Activated naive CD4-positive, alpha-beta T cell treated with anti-CD3 and anti-CD28 coated beads for 36 hours (primary cell): Measurements from ENCODE around the gene CPSF2. TPM values are rescaled to one million over a fixed set of nuclear protein-coding genes. Genes with fewer than 3 reads are reported as not detected.
A peak's percentile ranks its signal among the peaks of the same experiment; 100 is the strongest.

Experiments
- CTCF ChIA-PET: fragments of 350-600 bp; sonication (Branson Sonifier 250); formaldehyde crosslinking; loops from one replicate; lab custom pipeline; 2021; ENCODE audit warnings: antibody characterized with exemption; lab: Charles Lee
- DNase-seq: peaks from one replicate; pipeline ENCODE4 v3.0.0-alpha.2; 2020
- H3K27ac Mint-ChIP-seq: one replicate; pipeline ENCODE4 v1.8.0; 2021; ENCODE audit warnings: mild to moderate bottlenecking, mixed read lengths
- H3K27me3 Mint-ChIP-seq: one replicate; pipeline ENCODE4 v1.8.0; 2021; ENCODE audit warnings: low read depth, mixed read lengths
- H3K36me3 Mint-ChIP-seq: one replicate; pipeline ENCODE4 v1.8.0; 2021; ENCODE audit warnings: low read depth, mixed read lengths
- H3K4me1 Mint-ChIP-seq: one replicate; pipeline ENCODE4 v1.8.0; 2021; ENCODE audit warnings: low read depth, mixed read lengths
- H3K4me3 Mint-ChIP-seq: one replicate; pipeline ENCODE4 v1.8.0; 2021; ENCODE audit warnings: mild to moderate bottlenecking, moderate library complexity, mixed read lengths
- H3K9me3 Mint-ChIP-seq: one replicate; pipeline ENCODE4 v1.8.0; 2021; ENCODE audit warnings: mixed read lengths
- intact Hi-C: fragments of 100-400 bp; cut with micrococcal nuclease; formaldehyde crosslinking; loops from one replicate; pipeline ENCODE4 v1.15.1; 2023
- total RNA-seq, 2 experiments: library from RNA; stranded (reverse); gene quantifications; one replicate each; pipeline ENCODE4 v1.2.3, GENCODE V29; 2021

CPSF2 gene
- total RNA-seq: 100 to 1,000 TPM; 103 to 115 TPM

GRCh38 chr14:92121670-92122350, at the start of gene CPSF2, which contains the start of gene NDUFB1:
Gene CPSF2, plus strand, starts transcription at chr14:92121969. Its CDS starts 9,016 bp downstream, at chr14:92130985.
Gene NDUFB1, minus strand, starts transcription at chr14:92121706. Its CDS starts 4,069 bp downstream, at chr14:92117637.
- CTCF ChIA-PET: interaction anchor here (0.6 to 7.0 kb wide), 9 partner anchors 10 to 621 kb away, joined by 3 to 96 read pairs (median 5); partner anchors contain the start of gene ATXN3
- intact Hi-C loops: loop anchor here (1.0 to 5.0 kb wide), 4 partner anchors 16 to 672 kb away; partner anchors contain the start of genes ATXN3, GOLGA5 and TRIP11
- Mint-ChIP-seq H3K27me3 (no peaks in the 10 kb centered on the region), H3K27ac (peak within 1 kb of the TSS; percentile 100), H3K4me3 (peak within 1 kb of the TSS; percentile 99), H3K36me3 (peaks cover 27% of the 10 kb centered on the region), H3K4me1 (peaks cover 41% of the 10 kb centered on the region), H3K9me3 (no peaks in the 10 kb centered on the region)
- peak; percentile 90 for DNase-seq

DNA sequence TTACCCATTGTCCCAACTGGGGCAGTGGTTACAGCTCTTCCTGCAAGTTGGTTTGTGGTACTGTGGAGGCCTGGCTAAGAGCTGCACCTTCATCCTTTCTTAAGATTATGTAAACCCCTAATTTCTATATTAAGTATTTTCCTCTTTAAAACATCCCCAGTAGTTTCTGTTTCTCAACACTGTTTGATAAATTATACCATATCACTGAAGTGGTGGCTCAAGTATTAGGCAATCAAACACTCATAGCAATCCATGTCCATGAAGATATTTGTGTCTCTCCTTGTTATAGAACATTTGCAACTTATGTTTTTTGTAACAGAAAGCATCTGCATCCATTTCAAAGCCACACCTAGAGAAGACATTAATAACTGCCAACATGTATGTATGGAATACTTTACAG, 47.2 kb upstream of the CPSF2 start:
- H3K27ac Mint-ChIP-seq: no peak overlapping the region
- intact Hi-C loops: no loop called here
- no peaks in the 10 kb centered on the region for H3K9me3 Mint-ChIP-seq
- peaks cover 10% of the 10 kb centered on the region for H3K36me3 Mint-ChIP-seq
- no peaks in the 10 kb centered on the region for H3K27me3 Mint-ChIP-seq
- no peak overlapping the region for H3K4me3 Mint-ChIP-seq
- no peak for DNase-seq
- CTCF ChIA-PET: interaction anchor here (1.1 kb wide), 1 partner anchor 15 kb away, joined by 3 read pairs; no protein-coding TSS in a partner anchor
- H3K4me1 Mint-ChIP-seq: no peaks in the 10 kb centered on the region

- H3K27ac Mint-ChIP-seq: no peak overlapping the region
- intact Hi-C loops: no loop called here
- H3K4me3 Mint-ChIP-seq: no peak overlapping the region
- no peaks in the 10 kb centered on the region for H3K4me1 Mint-ChIP-seq
- CTCF ChIA-PET: no interaction called here
- peaks cover 20% of the 10 kb centered on the region for H3K36me3 Mint-ChIP-seq
- no peaks in the 10 kb centered on the region for H3K9me3 Mint-ChIP-seq
- H3K27me3 Mint-ChIP-seq: no peaks in the 10 kb centered on the region
- no peak for DNase-seq
Measured at GRCh38 chr14:92088494-92088893, 33.3 kb upstream of the CPSF2 start.

- no peak overlapping the region for H3K27ac Mint-ChIP-seq
- CTCF ChIA-PET: no interaction called here
- intact Hi-C loops: loop anchor here (1.0 kb wide), 1 partner anchor 259 kb away; no protein-coding TSS in a partner anchor
- H3K36me3 Mint-ChIP-seq: peaks cover 10% of the 10 kb centered on the region
- H3K9me3 Mint-ChIP-seq: no peaks in the 10 kb centered on the region
- H3K27me3 Mint-ChIP-seq: no peaks in the 10 kb centered on the region
- no peak overlapping the region for H3K4me3 Mint-ChIP-seq
- peak; percentile 36 for DNase-seq
- H3K4me1 Mint-ChIP-seq: no peaks in the 10 kb centered on the region
Measured at GRCh38 chr14:92093320-92093719, 28.4 kb upstream of the CPSF2 start.

- H3K36me3 Mint-ChIP-seq: peaks cover under 1% of the 10 kb centered on the region
- intact Hi-C loops: no loop called here
- H3K27me3 Mint-ChIP-seq: no peaks in the 10 kb centered on the region
- peaks cover 26% of the 10 kb centered on the region for H3K4me1 Mint-ChIP-seq
- H3K4me3 Mint-ChIP-seq: no peak overlapping the region
- no peak for DNase-seq
- CTCF ChIA-PET: no interaction called here
- no peaks in the 10 kb centered on the region for H3K9me3 Mint-ChIP-seq
- H3K27ac Mint-ChIP-seq: no peak overlapping the region
Measured at GRCh38 chr14:92099802-92100201, 22.0 kb upstream of the CPSF2 start.

DNA sequence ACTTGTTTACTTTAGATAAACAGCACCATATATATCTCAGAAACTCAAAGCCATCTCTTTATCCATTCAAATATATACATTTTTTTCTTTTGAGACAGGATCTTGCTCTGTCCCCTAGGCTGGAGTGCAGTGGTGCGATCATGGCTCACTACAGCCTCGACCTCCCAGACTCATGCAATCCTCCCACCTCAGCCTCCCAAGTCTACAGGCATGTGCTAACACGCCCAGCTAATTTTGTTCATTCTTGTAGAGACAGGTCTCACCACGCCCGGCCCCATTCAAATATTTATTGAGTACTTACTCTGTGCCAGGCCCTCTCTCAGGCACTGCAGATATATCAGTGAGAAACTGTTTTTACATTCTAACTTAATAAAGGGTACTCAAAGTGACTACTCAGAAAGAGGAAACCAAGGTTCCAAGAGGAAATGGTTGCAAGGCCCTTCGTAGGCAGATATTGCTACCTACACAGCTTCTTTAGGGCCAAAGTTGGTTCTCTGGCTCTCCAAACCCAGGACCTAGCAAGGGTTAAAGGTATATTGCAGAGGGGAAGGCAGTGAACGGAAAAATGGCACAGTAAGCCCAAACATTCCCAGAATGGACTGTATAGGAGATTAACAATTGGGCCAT, 18.3 kb upstream of the CPSF2 start:
- Mint-ChIP-seq H3K9me3 (no peaks in the 10 kb centered on the region), H3K4me1 (peaks cover 46% of the 10 kb centered on the region), H3K27me3 (no peaks in the 10 kb centered on the region), H3K36me3 (no peaks in the 10 kb centered on the region), H3K4me3 (no peak overlapping the region), H3K27ac (peak overlapping the region; percentile 43)
- intact Hi-C loops: no loop called here
- DNase-seq: no peak
- CTCF ChIA-PET: interaction anchor here (0.9 kb wide), 1 partner anchor 16 kb away, joined by 3 read pairs; no protein-coding TSS in a partner anchor

GRCh38 chr14:92105073-92105892, 16.5 kb upstream of the CPSF2 start:
- Mint-ChIP-seq H3K9me3 (no peaks in the 10 kb centered on the region), H3K4me1 (peaks cover 42% of the 10 kb centered on the region), H3K36me3 (no peaks in the 10 kb centered on the region), H3K27ac (peak overlapping the region; percentile 81), H3K27me3 (no peaks in the 10 kb centered on the region), H3K4me3 (peak overlapping the region; percentile 98)
- DNase-seq: no peak
- intact Hi-C loops: no loop called here
- CTCF ChIA-PET: interaction anchor here (1.8 to 4.9 kb wide), 2 partner anchors 14 to 65 kb away, joined by 5 to 96 read pairs; partner anchors contain the start of genes CPSF2 and NDUFB1

DNA sequence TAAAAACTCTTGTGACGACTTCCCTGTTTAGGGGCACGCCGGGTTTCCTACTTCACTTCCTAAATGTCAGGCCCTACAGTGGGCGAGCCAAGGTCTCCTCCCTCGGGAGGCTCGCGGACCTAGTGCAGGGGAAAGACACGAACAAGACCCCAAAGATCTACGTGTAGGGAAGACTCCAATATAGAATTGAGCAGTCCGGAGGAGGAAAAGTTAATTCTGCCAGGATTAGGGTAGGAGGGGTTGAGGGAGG, 16.0 kb upstream of the CPSF2 start:
- Mint-ChIP-seq H3K4me3 (peak overlapping the region; percentile 98), H3K4me1 (peaks cover 40% of the 10 kb centered on the region), H3K27me3 (no peaks in the 10 kb centered on the region), H3K27ac (peak overlapping the region; percentile 81), H3K36me3 (no peaks in the 10 kb centered on the region), H3K9me3 (no peaks in the 10 kb centered on the region)
- CTCF ChIA-PET: interaction anchor here (1.8 to 4.9 kb wide), 2 partner anchors 14 to 65 kb away, joined by 5 to 96 read pairs; partner anchors contain the start of genes CPSF2 and NDUFB1
- intact Hi-C loops: loop anchor here (1.0 kb wide), 3 partner anchors 15 to 596 kb away; partner anchors contain the start of genes CPSF2, NDUFB1, PPP4R3A and TRIP11
- peak; percentile 24 for DNase-seq

DNA sequence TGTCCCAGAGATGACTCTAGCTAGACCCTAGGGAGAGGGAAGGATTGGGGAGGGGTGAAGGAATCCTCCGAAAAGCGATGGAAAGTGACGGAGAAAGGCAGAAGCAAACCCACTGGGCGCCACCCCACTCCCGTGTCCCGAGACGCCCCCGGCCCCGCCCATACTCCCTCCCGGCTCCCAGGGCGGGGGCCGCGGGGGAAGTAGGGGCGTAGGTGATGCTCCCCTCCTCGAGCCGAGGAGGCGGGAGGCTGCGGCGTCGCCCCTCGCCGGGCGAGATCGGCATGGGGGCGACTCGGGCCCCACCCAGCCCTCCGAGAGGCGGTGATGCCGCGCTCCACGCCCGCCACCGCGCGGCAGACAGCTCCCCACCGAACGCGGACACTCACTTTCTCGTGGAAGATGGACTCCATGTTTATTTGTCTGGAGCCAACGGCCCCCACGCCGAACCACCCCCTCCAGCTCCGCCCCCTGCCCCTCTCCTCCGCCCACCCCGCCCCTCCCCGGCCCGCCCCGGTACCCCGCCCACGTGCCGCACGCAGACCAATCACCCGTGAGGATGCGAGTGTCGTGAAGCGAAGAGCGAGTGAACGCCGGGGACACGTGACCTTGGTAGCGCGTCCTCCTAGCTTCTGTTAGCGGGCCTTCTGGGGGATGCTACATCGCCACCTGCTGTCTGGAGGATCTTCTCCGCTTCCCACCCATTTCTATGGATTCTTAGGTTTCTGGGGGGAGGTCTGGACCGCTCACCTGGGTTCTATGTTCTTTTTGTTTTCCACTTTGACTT, 15.4 kb upstream of the CPSF2 start, which contains the start of gene ATXN3:
TSS of gene ATXN3 (minus strand) at position 440 of the 784 bp plus-strand sequence. CDS start at position 410, 30 bp downstream.
- CTCF ChIA-PET: interaction anchor here (0.5 to 4.9 kb wide), 19 partner anchors 10 to 1854 kb away, joined by 3 to 96 read pairs (median 3); partner anchors contain the start of genes CPSF2 and NDUFB1
- Mint-ChIP-seq H3K4me1 (peaks cover 40% of the 10 kb centered on the region), H3K9me3 (no peaks in the 10 kb centered on the region), H3K36me3 (no peaks in the 10 kb centered on the region), H3K27me3 (no peaks in the 10 kb centered on the region), H3K27ac (peak within 1 kb of the TSS; percentile 81), H3K4me3 (peak within 1 kb of the TSS; percentile 98)
- DNase-seq: peak; percentile 97
- intact Hi-C loops: loop anchor here (1.0 kb wide), 3 partner anchors 15 to 596 kb away; partner anchors contain the start of genes CPSF2, NDUFB1, PPP4R3A and TRIP11

DNA sequence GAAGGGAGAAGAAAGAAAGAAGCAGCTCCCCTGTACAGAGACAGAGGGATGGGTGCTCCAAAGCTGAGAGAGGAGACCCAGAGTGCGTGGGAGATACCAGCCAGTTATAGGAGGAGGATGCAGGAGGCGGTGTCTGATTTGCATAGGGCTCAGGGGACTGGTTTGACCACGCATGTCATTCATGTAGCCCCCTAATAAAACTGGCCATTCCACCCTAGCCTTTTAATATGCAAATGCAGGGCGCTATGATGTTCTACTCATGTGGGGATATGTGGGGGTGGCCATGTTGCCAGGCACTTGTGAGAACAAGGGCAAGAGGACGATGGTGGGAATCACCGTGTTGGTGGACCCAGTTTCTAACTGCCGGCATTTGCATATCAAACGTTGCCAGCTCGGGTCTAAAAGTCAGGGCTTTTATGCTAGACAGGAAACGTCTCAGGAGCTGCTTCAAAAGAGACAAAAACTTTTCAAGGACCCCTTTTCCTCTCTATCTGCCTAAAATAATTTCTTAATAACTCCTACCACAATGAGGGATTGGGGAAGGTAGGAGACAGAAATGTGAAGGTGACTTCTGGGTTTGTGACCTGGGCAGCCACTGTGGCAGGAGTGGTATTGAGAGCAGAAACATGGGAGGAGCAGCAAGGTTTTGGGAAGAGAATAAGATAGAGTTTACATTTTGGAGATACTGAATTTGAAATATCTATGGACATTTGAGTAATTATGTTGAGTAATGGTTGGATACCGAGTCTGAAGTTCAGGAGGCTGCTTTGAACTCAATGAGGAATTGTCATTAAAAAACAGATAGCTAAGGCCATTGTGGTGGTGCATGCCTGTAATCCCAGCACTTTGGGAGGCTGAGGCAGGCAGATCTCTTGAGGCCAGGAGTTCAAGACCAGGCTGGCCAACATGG, 13.2 kb upstream of the CPSF2 start:
- peak overlapping the region; percentile 41 for H3K4me3 Mint-ChIP-seq
- intact Hi-C loops: no loop called here
- DNase-seq: peak; percentile 46
- no peaks in the 10 kb centered on the region for H3K9me3 Mint-ChIP-seq
- no peaks in the 10 kb centered on the region for H3K27me3 Mint-ChIP-seq
- CTCF ChIA-PET: interaction anchor here (1.1 to 4.9 kb wide), 2 partner anchors 11 to 112 kb away, joined by 3 to 96 read pairs; partner anchors contain the start of genes CPSF2 and NDUFB1
- peak overlapping the region; percentile 41 for H3K27ac Mint-ChIP-seq
- H3K4me1 Mint-ChIP-seq: peaks cover 30% of the 10 kb centered on the region
- H3K36me3 Mint-ChIP-seq: no peaks in the 10 kb centered on the region
